A673 (cell line): ENCODE results near the gene TRIM40. TPM values are rescaled to one million over a fixed set of nuclear protein-coding genes. Genes with fewer than 3 reads are reported as not detected.

ENCODE experiments used
- BruUV-seq: library from RNA; stranded (reverse); fragments of 400-500 nt; replicated peaks from 2 replicates; lab custom pipeline; 2021; lab: Mats Ljungman, UMichigan
- CTCF ChIA-PET: fragments of 300-600 bp; sonication (Branson Sonifier 250); formaldehyde crosslinking; loops from one replicate; lab custom pipeline; 2022; ENCODE audit warnings: antibody characterized with exemption; lab: Charles Lee
- POLR2A ChIA-PET: fragments of 300-600 bp; sonication (Branson Sonifier 250); formaldehyde crosslinking; loops from one replicate; lab custom pipeline; 2022; ENCODE audit warnings: antibody characterized with exemption; ENCODE audit not compliant: low non-redundant PET; lab: Charles Lee
- DNase-seq: peaks from one replicate; pipeline ENCODE4 v3.0.0-alpha.2; 2015; ENCODE audit warnings: low spot score
- H3K27ac ChIP-seq: fragments of 200-600 bp; sonication (generic); 2 replicates; pipeline ENCODE4 v1.5.1; 2016; ENCODE audit warnings: mixed run types, low read depth, mild to moderate bottlenecking, mixed read lengths, antibody characterized with exemption, low read length; ENCODE audit not compliant: poor library complexity, severe bottlenecking
- H3K27me3 ChIP-seq: fragments of 200-600 bp; sonication (generic); replicated peaks from 2 replicates; pipeline ENCODE4 v1.6.1; 2017; ENCODE audit warnings: mixed run types, low read depth, mild to moderate bottlenecking, mixed read lengths, antibody characterized with exemption, low read length; ENCODE audit not compliant: insufficient read depth, poor library complexity
- H3K36me3 ChIP-seq: fragments of 200-600 bp; sonication (generic); 2 replicates; pipeline ENCODE4 v1.6.1; 2016; ENCODE audit warnings: mixed run types, mild to moderate bottlenecking, mixed read lengths, antibody characterized with exemption, low read length; ENCODE audit not compliant: insufficient read depth, poor library complexity, severe bottlenecking
- H3K4me1 ChIP-seq: fragments of 200-600 bp; sonication (generic); 2 replicates; pipeline ENCODE4 v1.6.1; 2017; ENCODE audit warnings: mixed run types, mild to moderate bottlenecking, mixed read lengths, antibody characterized with exemption, low read length; ENCODE audit not compliant: insufficient read depth, poor library complexity, severe bottlenecking
- H3K4me3 ChIP-seq: fragments of 200-600 bp; sonication (generic); 2 replicates; pipeline ENCODE4 v1.5.1; 2016; ENCODE audit warnings: low read depth, mixed run types, mild to moderate bottlenecking, mixed read lengths, low read length; ENCODE audit not compliant: poor library complexity, severe bottlenecking
- H3K9me3 ChIP-seq: fragments of 200-600 bp; sonication (generic); 2 replicates; pipeline ENCODE4 v1.6.1; 2016; ENCODE audit warnings: mixed run types, low read depth, mild to moderate bottlenecking, mixed read lengths, antibody characterized with exemption, low read length; ENCODE audit not compliant: poor library complexity, severe bottlenecking
- CTCF ChIP-seq: fragments of 300-800, 200-600 bp; sonication (generic); conservative IDR thresholded peaks from 2 replicates; pipeline ENCODE4 v1.5.1; 2017; ENCODE audit warnings: low read depth, mild to moderate bottlenecking, antibody characterized with exemption, low read length, moderate library complexity, mixed read lengths
- EZH2 ChIP-seq: fragments of 200-600 bp; sonication (generic); IDR thresholded peaks from 2 replicates; pipeline ENCODE4 v1.6.1; 2017; ENCODE audit warnings: borderline replicate concordance, low read depth, mild to moderate bottlenecking, mixed read lengths, antibody characterized with exemption, low read length; ENCODE audit not compliant: poor library complexity, severe bottlenecking
- intact Hi-C: fragments of 100-400 bp; cut with micrococcal nuclease; formaldehyde crosslinking; loops from one replicate; pipeline ENCODE4 v1.10.0; 2022; ENCODE audit not compliant: unreplicated experiment
- total RNA-seq: library from RNA; stranded (reverse); gene quantifications from 2 replicates; pipeline ENCODE4 v1.2.3, GENCODE V29; 2021

The TRIM40 gene
- total RNA-seq, 1 experiment from 2014 or later: not detected

GRCh38 chr6:30154709-30155519 lies 19.0 kb downstream of the TRIM40 start:
- DNase-seq: peak; percentile 82
- POLR2A ChIA-PET: no interaction called here

GRCh38 chr6:30155520-30156261 lies 19.8 kb downstream of the TRIM40 start:
- Histone ChIP-seq H3K36me3 (no peaks in the 10 kb centered on the region), H3K4me1 (peaks cover 16% of the 10 kb centered on the region), H3K9me3 (no peaks in the 10 kb centered on the region), H3K27ac (no peak overlapping the region), H3K4me3 (no peak overlapping the region), H3K27me3 (no peaks in the 10 kb centered on the region)
- DNase-seq: no peak
- no peak for TF ChIP-seq CTCF
- no peak for TF ChIP-seq EZH2
- intact Hi-C loops: no loop called here
- POLR2A ChIA-PET: no interaction called here
- no TSS peak for BruUV-seq
- CTCF ChIA-PET: interaction anchor here (1.5 kb wide), 1 partner anchor 25 kb away, joined by 4 read pairs; no protein-coding TSS in a partner anchor

More at GRCh38 chr6:30154709-30155519, 19.0 kb downstream of the TRIM40 start:
- no peak overlapping the region for H3K4me3 ChIP-seq
- TF ChIP-seq EZH2 (no peak), CTCF (no peak)
- no peaks in the 10 kb centered on the region for H3K27me3 ChIP-seq
- CTCF ChIA-PET: interaction anchor here (1.5 kb wide), 1 partner anchor 24 kb away, joined by 4 read pairs; no protein-coding TSS in a partner anchor
- H3K4me1 ChIP-seq: peaks cover 16% of the 10 kb centered on the region
- H3K9me3 ChIP-seq: no peaks in the 10 kb centered on the region
- intact Hi-C loops: no loop called here
- BruUV-seq: no TSS peak
- no peaks in the 10 kb centered on the region for H3K36me3 ChIP-seq
- no peak overlapping the region for H3K27ac ChIP-seq

GRCh38 chr6:30156262-30156599 lies 20.3 kb downstream of the TRIM40 start:
- DNase-seq: peak; percentile 85
- no TSS peak for BruUV-seq
- POLR2A ChIA-PET: no interaction called here
- no peak overlapping the region for H3K4me3 ChIP-seq
- TF ChIP-seq EZH2 (no peak), CTCF (no peak)
- peaks cover 16% of the 10 kb centered on the region for H3K4me1 ChIP-seq
- no peaks in the 10 kb centered on the region for H3K36me3 ChIP-seq
- CTCF ChIA-PET: interaction anchor here (1.5 kb wide), 1 partner anchor 25 kb away, joined by 4 read pairs; no protein-coding TSS in a partner anchor
- no peaks in the 10 kb centered on the region for H3K9me3 ChIP-seq
- H3K27ac ChIP-seq: no peak overlapping the region
- intact Hi-C loops: no loop called here
- H3K27me3 ChIP-seq: no peaks in the 10 kb centered on the region
